OCI-LY7 (cell line): ENCODE data around the gene ZNF283. TPM values are rescaled to one million over a fixed set of nuclear protein-coding genes. Genes with fewer than 3 reads are reported as not detected.

Source experiments
- BruUV-seq: library from RNA; stranded (reverse); fragments of 400-500 nt; replicated peaks from 2 replicates; lab custom pipeline; 2021; lab: Mats Ljungman, UMichigan
- CTCF ChIA-PET: fragments of 300-600 bp; sonication (Branson Sonifier 250); formaldehyde crosslinking; loops from one replicate; lab custom pipeline; 2022; ENCODE audit warnings: antibody characterized with exemption; ENCODE audit not compliant: unreplicated experiment; lab: Charles Lee
- POLR2A ChIA-PET: fragments of 300-600 bp; sonication (Branson Sonifier 250); formaldehyde crosslinking; loops from one replicate; lab custom pipeline; 2022; ENCODE audit warnings: antibody characterized with exemption; lab: Charles Lee
- DNase-seq: peaks from one replicate; pipeline ENCODE4 v3.0.0-alpha.2; 2015; ENCODE audit warnings: low spot score
- H2AFZ ChIP-seq: fragments of 200-600 bp; sonication (generic), shearing (Covaris generic); 2 replicates; pipeline ENCODE4 v1.6.1; 2014; ENCODE audit warnings: mild to moderate bottlenecking, antibody characterized with exemption, low read length, moderate library complexity
- H3K27ac ChIP-seq: fragments of 200-600 bp; sonication (generic); 2 replicates; pipeline ENCODE4 v1.5.1; 2014; ENCODE audit warnings: mixed run types, low read depth, mild to moderate bottlenecking, moderate library complexity, low read length, inconsistent platforms; ENCODE audit not compliant: poor library complexity, severe bottlenecking
- H3K36me3 ChIP-seq: fragments of 200-600 bp; sonication (generic); 2 replicates; pipeline ENCODE4 v1.6.1; 2014; ENCODE audit warnings: mild to moderate bottlenecking, antibody characterized with exemption, low read length, moderate library complexity, mixed read lengths; ENCODE audit not compliant: insufficient read depth
- H3K4me1 ChIP-seq: fragments of 200-600 bp; sonication (generic); 2 replicates; pipeline ENCODE4 v1.5.1; 2014; ENCODE audit warnings: mild to moderate bottlenecking, low read length; ENCODE audit not compliant: insufficient read depth, poor library complexity, severe bottlenecking
- H3K4me2 ChIP-seq: fragments of 200-600 bp; sonication (generic); 2 replicates; pipeline ENCODE4 v1.6.1; 2014; ENCODE audit warnings: mild to moderate bottlenecking, low read length
- H3K4me3 ChIP-seq: fragments of 200-600 bp; sonication (generic); 2 replicates; pipeline ENCODE4 v1.5.1; 2014; ENCODE audit warnings: mild to moderate bottlenecking, low read depth, low read length; ENCODE audit not compliant: poor library complexity, severe bottlenecking
- H3K79me2 ChIP-seq: fragments of 200-600 bp; sonication (generic); 2 replicates; pipeline ENCODE4 v1.6.1; 2016; ENCODE audit warnings: low read depth, mild to moderate bottlenecking, low read length, moderate library complexity, mixed read lengths; ENCODE audit not compliant: insufficient read depth
- H3K9me2 ChIP-seq: fragments of 200-600 bp; sonication (generic); 2 replicates; pipeline ENCODE4 v1.6.1; 2016; ENCODE audit warnings: mild to moderate bottlenecking, low read length, mixed read lengths; ENCODE audit not compliant: insufficient read depth
- H3K9me3 ChIP-seq: fragments of 200-600 bp; sonication (generic); 2 replicates; pipeline ENCODE4 v1.6.1; 2014; ENCODE audit warnings: mild to moderate bottlenecking, mixed run types, low read length, mixed read lengths
- H4K20me1 ChIP-seq: fragments of 200-600 bp; sonication (generic); 2 replicates; pipeline ENCODE4 v1.6.1; 2014; ENCODE audit warnings: mild to moderate bottlenecking, antibody characterized with exemption, low read length, moderate library complexity, mixed read lengths; ENCODE audit not compliant: insufficient read depth
- CTCF ChIP-seq: fragments of 200-600 bp; sonication (generic); conservative IDR thresholded peaks from 2 replicates; pipeline ENCODE4 v1.5.1; 2014; ENCODE audit warnings: mild to moderate bottlenecking, antibody characterized with exemption, low read length, moderate library complexity, mixed read lengths
- EZH2phosphoT487 ChIP-seq: fragments of 200-600 bp; sonication (generic); IDR thresholded peaks from 2 replicates; pipeline ENCODE4 v1.6.1; 2018; ENCODE audit warnings: low read depth, borderline replicate concordance, mild to moderate bottlenecking, mixed run types, antibody characterized with exemption, low read length, moderate library complexity, mixed read lengths
- intact Hi-C: fragments of 100-400 bp; cut with micrococcal nuclease; formaldehyde crosslinking; loops from one replicate; pipeline ENCODE4 v1.10.0; 2022; ENCODE audit not compliant: unreplicated experiment
- total RNA-seq, 2 experiments: library from RNA; depleted of rRNA in 1 of 2; stranded (reverse); fragments of >200 nt in 1 of 2; shearing (Covaris generic) in 1 of 2; gene quantifications; 2 replicates each; pipeline ENCODE4 v1.2.3, GENCODE V29; 2014 to 2022

The ZNF283 gene
- total RNA-seq, 2 experiments from 2014 or later = 2.8 to 4.8 TPM

GRCh38 chr19:43779147-43779819, 47.8 kb upstream of the ZNF283 start:
- H3K9me2 ChIP-seq = no peaks in the 10 kb centered on the region
- POLR2A ChIA-PET = interaction anchor here (0.7 to 6.7 kb wide), 6 partner anchors 14 to 50 kb away, joined by 3 to 49 read pairs (median 8); partner anchors contain the start of gene SMG9
- intact Hi-C loops = no loop called here
- H4K20me1 ChIP-seq = no peaks in the 10 kb centered on the region
- peaks cover 80% of the 10 kb centered on the region for H3K4me1 ChIP-seq
- no peak for DNase-seq
- H3K27ac ChIP-seq = peak overlapping the region; percentile 91
- no peak for TF ChIP-seq EZH2phosphoT487
- no peak for TF ChIP-seq CTCF
- no peak overlapping the region for H2AFZ ChIP-seq
- TSS peak; percentile 51 for BruUV-seq
- no peaks in the 10 kb centered on the region for H3K9me3 ChIP-seq
- H3K36me3 ChIP-seq = peaks cover 17% of the 10 kb centered on the region
- CTCF ChIA-PET = interaction anchor here (1.1 to 2.6 kb wide), 2 partner anchors 13 to 14 kb away, joined by 3 to 18 read pairs; no protein-coding TSS in a partner anchor
- H3K4me2 ChIP-seq = peak overlapping the region; percentile 91
- H3K4me3 ChIP-seq = peak overlapping the region; percentile 78
- H3K79me2 ChIP-seq = peaks cover 41% of the 10 kb centered on the region

GRCh38 chr19:43779820-43780219, 47.3 kb upstream of the ZNF283 start:
- H3K36me3 ChIP-seq = peaks cover 12% of the 10 kb centered on the region; the same call in 1 of the 2 replicates
- H3K4me1 ChIP-seq = peaks cover 85% of the 10 kb centered on the region
- peak overlapping the region; percentile 91 for H3K4me2 ChIP-seq
- peak overlapping the region; percentile 91 for H3K27ac ChIP-seq
- CTCF ChIA-PET = interaction anchor here (1.1 kb wide), 1 partner anchor 14 kb away, joined by 3 read pairs; no protein-coding TSS in a partner anchor
- no peaks in the 10 kb centered on the region for H3K9me3 ChIP-seq
- peak overlapping the region; percentile 78 for H3K4me3 ChIP-seq
- POLR2A ChIA-PET = interaction anchor here (0.7 to 6.7 kb wide), 4 partner anchors 15 to 50 kb away, joined by 3 to 49 read pairs (median 15); partner anchors contain the start of gene SMG9
- DNase-seq = peak; percentile 75
- no peaks in the 10 kb centered on the region for H4K20me1 ChIP-seq
- no TSS peak for BruUV-seq
- H3K9me2 ChIP-seq = no peaks in the 10 kb centered on the region
- peaks cover 41% of the 10 kb centered on the region for H3K79me2 ChIP-seq
- TF ChIP-seq CTCF (peak; percentile 76), EZH2phosphoT487 (no peak)
- intact Hi-C loops = no loop called here
- no peak overlapping the region for H2AFZ ChIP-seq
